ENCODE results near the gene CEP295NL. TPM values are rescaled to one million over a fixed set of nuclear protein-coding genes. Genes with fewer than 3 reads are reported as not detected.
A peak's percentile ranks its signal among the peaks of the same experiment; 100 is the strongest.
"Not testable (repeated sequence)": the region's sequence is repeated elsewhere in the genome, so short reads cannot be mapped to it uniquely, and the experiment has no call there.

CEP295NL gene
- total RNA-seq, 1 donor from 2014 or later = not detected

GRCh38 chr17:78923660-78924453 lies 20.9 kb upstream of the CEP295NL start:
- Mint-ChIP-seq H3K4me3 (ENCODE audit: low read depth) (peak overlapping the region; percentile 55), H3K36me3 (ENCODE audit: low read depth) (no peaks in the 10 kb centered on the region), H3K4me1 (ENCODE audit: low read depth) (peaks cover 11% of the 10 kb centered on the region), H3K27me3 (ENCODE audit: low read depth) (peaks cover 33% of the 10 kb centered on the region), H3K9me3 (no peaks in the 10 kb centered on the region), H3K27ac (no peak overlapping the region)
- peak; percentile 56 for DNase-seq (ENCODE audit: low spot score)
- intact Hi-C loops (cut with micrococcal nuclease) = loop anchor here (10.0 kb wide), 1 partner anchor 59 kb away; no protein-coding TSS in a partner anchor

- H3K27ac Mint-ChIP-seq = no peak overlapping the region
- intact Hi-C loops (cut with micrococcal nuclease) = loop anchor here (10.0 kb wide), 1 partner anchor 58 kb away; no protein-coding TSS in a partner anchor
- peaks cover 11% of the 10 kb centered on the region for H3K4me1 Mint-ChIP-seq (ENCODE audit: low read depth)
- no peaks in the 10 kb centered on the region for H3K9me3 Mint-ChIP-seq
- peaks cover 29% of the 10 kb centered on the region for H3K27me3 Mint-ChIP-seq (ENCODE audit: low read depth)
- peak overlapping the region; percentile 53 for H3K4me3 Mint-ChIP-seq (ENCODE audit: low read depth)
- no peak for DNase-seq (ENCODE audit: low spot score)
- no peaks in the 10 kb centered on the region for H3K36me3 Mint-ChIP-seq (ENCODE audit: low read depth)
These were observed 20.0 kb upstream of the CEP295NL start for GRCh38 chr17:78922816-78923498.

GRCh38 chr17:78921437-78921971 lies 18.5 kb upstream of the CEP295NL start:
- intact Hi-C loops (cut with micrococcal nuclease) = loop anchor here (10.0 kb wide), 1 partner anchor 57 kb away; no protein-coding TSS in a partner anchor
- no peak for DNase-seq (ENCODE audit: low spot score)
- H3K4me3 Mint-ChIP-seq (ENCODE audit: low read depth) = no peak overlapping the region

GRCh38 chr17:78920528-78920927 lies 17.5 kb upstream of the CEP295NL start:
- intact Hi-C loops (cut with micrococcal nuclease) = loop anchor here (10.0 kb wide), 1 partner anchor 56 kb away; no protein-coding TSS in a partner anchor
- Mint-ChIP-seq H3K4me1 (ENCODE audit: low read depth) (peaks cover 11% of the 10 kb centered on the region), H3K9me3 (no peaks in the 10 kb centered on the region), H3K27ac (no peak overlapping the region), H3K27me3 (ENCODE audit: low read depth) (peaks cover 16% of the 10 kb centered on the region), H3K4me3 (ENCODE audit: low read depth) (no peak overlapping the region), H3K36me3 (ENCODE audit: low read depth) (no peaks in the 10 kb centered on the region)
- DNase-seq (ENCODE audit: low spot score) = no peak

More at GRCh38 chr17:78921437-78921971, 18.5 kb upstream of the CEP295NL start:
- Mint-ChIP-seq H3K27me3 (ENCODE audit: low read depth) (peaks cover 21% of the 10 kb centered on the region), H3K27ac (no peak overlapping the region), H3K9me3 (no peaks in the 10 kb centered on the region), H3K36me3 (ENCODE audit: low read depth) (no peaks in the 10 kb centered on the region), H3K4me1 (ENCODE audit: low read depth) (peaks cover 11% of the 10 kb centered on the region)

- Mint-ChIP-seq H3K36me3 (ENCODE audit: low read depth) (no peaks in the 10 kb centered on the region), H3K27ac (no peak overlapping the region), H3K4me3 (ENCODE audit: low read depth) (no peak overlapping the region), H3K27me3 (ENCODE audit: low read depth) (peaks cover 16% of the 10 kb centered on the region), H3K9me3 (no peaks in the 10 kb centered on the region), H3K4me1 (ENCODE audit: low read depth) (peaks cover 11% of the 10 kb centered on the region)
- no peak for DNase-seq (ENCODE audit: low spot score)
- intact Hi-C loops (cut with micrococcal nuclease) = loop anchor here (10.0 kb wide), 1 partner anchor 55 kb away; no protein-coding TSS in a partner anchor
These were observed 17.0 kb upstream of the CEP295NL start for GRCh38 chr17:78919861-78920450.

GRCh38 chr17:78918979-78919378 lies 16.0 kb upstream of the CEP295NL start:
- DNase-seq (ENCODE audit: low spot score) = no peak
- Mint-ChIP-seq H3K27me3 (ENCODE audit: low read depth) (peaks cover 16% of the 10 kb centered on the region), H3K36me3 (ENCODE audit: low read depth) (no peaks in the 10 kb centered on the region), H3K9me3 (no peaks in the 10 kb centered on the region), H3K27ac (no peak overlapping the region), H3K4me3 (ENCODE audit: low read depth) (no peak overlapping the region), H3K4me1 (ENCODE audit: low read depth) (peaks cover 11% of the 10 kb centered on the region)
- intact Hi-C loops (cut with micrococcal nuclease) = no loop called here

GRCh38 chr17:78917451-78918275 lies 14.7 kb upstream of the CEP295NL start:
- no peak for DNase-seq (ENCODE audit: low spot score)
- Mint-ChIP-seq H3K36me3 (ENCODE audit: low read depth) (no peaks in the 10 kb centered on the region), H3K27ac (no peak overlapping the region), H3K4me3 (ENCODE audit: low read depth) (no peak overlapping the region), H3K27me3 (ENCODE audit: low read depth) (peaks cover 6% of the 10 kb centered on the region), H3K4me1 (ENCODE audit: low read depth) (peaks cover 1% of the 10 kb centered on the region), H3K9me3 (no peaks in the 10 kb centered on the region)
- intact Hi-C loops (cut with micrococcal nuclease) = no loop called here

GRCh38 chr17:78915872-78916632 lies 13.1 kb upstream of the CEP295NL start:
- no peak for DNase-seq (ENCODE audit: low spot score)
- no peaks in the 10 kb centered on the region for H3K9me3 Mint-ChIP-seq
- intact Hi-C loops (cut with micrococcal nuclease) = no loop called here
- peaks cover 4% of the 10 kb centered on the region for H3K27me3 Mint-ChIP-seq (ENCODE audit: low read depth)
- no peaks in the 10 kb centered on the region for H3K4me1 Mint-ChIP-seq (ENCODE audit: low read depth)
- no peak overlapping the region for H3K4me3 Mint-ChIP-seq (ENCODE audit: low read depth)
- H3K36me3 Mint-ChIP-seq (ENCODE audit: low read depth) = no peaks in the 10 kb centered on the region
- H3K27ac Mint-ChIP-seq = no peak overlapping the region

- no peaks in the 10 kb centered on the region for H3K4me1 Mint-ChIP-seq (ENCODE audit: low read depth)
- intact Hi-C loops (cut with micrococcal nuclease) = no loop called here
- H3K27me3 Mint-ChIP-seq (ENCODE audit: low read depth) = peaks cover 7% of the 10 kb centered on the region
These were observed 10.1 kb upstream of the CEP295NL start for GRCh38 chr17:78913115-78913514.

GRCh38 chr17:78912082-78912481 lies 9.1 kb upstream of the CEP295NL start:
- no peak for DNase-seq (ENCODE audit: low spot score)
- no peaks in the 10 kb centered on the region for H3K36me3 Mint-ChIP-seq (ENCODE audit: low read depth)
- intact Hi-C loops (cut with micrococcal nuclease) = no loop called here
- no peak overlapping the region for H3K27ac Mint-ChIP-seq
- no peaks in the 10 kb centered on the region for H3K4me1 Mint-ChIP-seq (ENCODE audit: low read depth)
- H3K9me3 Mint-ChIP-seq = no peaks in the 10 kb centered on the region
- no peak overlapping the region for H3K4me3 Mint-ChIP-seq (ENCODE audit: low read depth)
- H3K27me3 Mint-ChIP-seq (ENCODE audit: low read depth) = peaks cover 7% of the 10 kb centered on the region

More at GRCh38 chr17:78913115-78913514, 10.1 kb upstream of the CEP295NL start:
- Mint-ChIP-seq H3K36me3 (ENCODE audit: low read depth) (no peaks in the 10 kb centered on the region), H3K4me3 (ENCODE audit: low read depth) (no peak overlapping the region), H3K27ac (no peak overlapping the region), H3K9me3 (no peaks in the 10 kb centered on the region)
- DNase-seq (ENCODE audit: low spot score) = no peak

GRCh38 chr17:78911543-78911942 lies 8.5 kb upstream of the CEP295NL start:
- H3K36me3 Mint-ChIP-seq (ENCODE audit: low read depth); H3K4me1 Mint-ChIP-seq (ENCODE audit: low read depth); H3K4me3 Mint-ChIP-seq (ENCODE audit: low read depth); intact Hi-C loops (cut with micrococcal nuclease); H3K9me3 Mint-ChIP-seq; H3K27ac Mint-ChIP-seq; DNase-seq (ENCODE audit: low spot score); H3K27me3 Mint-ChIP-seq (ENCODE audit: low read depth): not testable (repeated sequence)

All from activated T-helper 2 cell treated with anti-CD3 and anti-CD28 coated beads, Interferon-gamma antibody, Interleukin-2, Interleukin-4, amounts not matched to agents 10 μg/mL and 5 μg/mL and 100 μg/mL, durations not matched to agents 14 hours and 24 hours and 36 hours (primary cell).